ENCODE data around the gene ADAMTSL3.

The ADAMTSL3 gene

GRCh38 chr15:83653639-83654378, at the start of gene ADAMTSL3:
TSS of gene ADAMTSL3 (plus strand) at chr15:83654123. CDS start at chr15:83655762, 1,639 bp downstream.
- no peak for DNase-seq (ENCODE audit: low read depth)

- DNase-seq (ENCODE audit: low read depth), result no peak
These were observed 49.4 kb upstream of the ADAMTSL3 start for GRCh38 chr15:83604549-83604948.

GRCh38 chr15:83605111-83605945, 48.6 kb upstream of the ADAMTSL3 start:
- no peak for DNase-seq (ENCODE audit: low read depth)

GRCh38 chr15:83610132-83610531, 43.8 kb upstream of the ADAMTSL3 start:
- DNase-seq (ENCODE audit: low read depth), result no peak

- DNase-seq (ENCODE audit: low read depth), result no peak
These were observed 42.8 kb upstream of the ADAMTSL3 start for GRCh38 chr15:83610901-83611685.

- DNase-seq (ENCODE audit: low read depth), result no peak
These were observed 41.7 kb upstream of the ADAMTSL3 start for GRCh38 chr15:83612226-83612625.

- DNase-seq (ENCODE audit: low read depth), result no peak
These were observed 40.9 kb upstream of the ADAMTSL3 start for GRCh38 chr15:83612898-83613635.

GRCh38 chr15:83613714-83614113, 40.2 kb upstream of the ADAMTSL3 start:
- DNase-seq (ENCODE audit: low read depth), result no peak

GRCh38 chr15:83616840-83617239, 37.1 kb upstream of the ADAMTSL3 start:
- DNase-seq (ENCODE audit: low read depth), result no peak

GRCh38 chr15:83626171-83626802, 27.6 kb upstream of the ADAMTSL3 start:
- no peak for DNase-seq (ENCODE audit: low read depth)

- DNase-seq (ENCODE audit: low read depth), result no peak
These were observed 22.4 kb upstream of the ADAMTSL3 start for GRCh38 chr15:83631534-83631933.

- DNase-seq (ENCODE audit: low read depth), result no peak
These were observed 10.7 kb upstream of the ADAMTSL3 start for GRCh38 chr15:83643201-83643600.

- DNase-seq (ENCODE audit: low read depth), result no peak
These were observed 9.5 kb upstream of the ADAMTSL3 start for GRCh38 chr15:83644439-83644838.

GRCh38 chr15:83650831-83651230, 3.1 kb upstream of the ADAMTSL3 start:
- DNase-seq (ENCODE audit: low read depth), result no peak

GRCh38 chr15:83651541-83651940, 2.4 kb upstream of the ADAMTSL3 start:
- no peak for DNase-seq (ENCODE audit: low read depth)

GRCh38 chr15:83652626-83653204, 1.2 kb upstream of the ADAMTSL3 start:
- no peak for DNase-seq (ENCODE audit: low read depth)

- no peak for DNase-seq (ENCODE audit: low read depth)
These were observed 660 bp upstream of the ADAMTSL3 start for GRCh38 chr15:83653288-83653638.

- DNase-seq (ENCODE audit: low read depth), result no peak
These were observed 685 bp downstream of the ADAMTSL3 start for GRCh38 chr15:83654379-83655236.

- no peak for DNase-seq (ENCODE audit: low read depth)
These were observed 1.3 kb downstream of the ADAMTSL3 start for GRCh38 chr15:83655237-83655616.

GRCh38 chr15:83656192-83656591, 2.3 kb downstream of the ADAMTSL3 start:
- DNase-seq (ENCODE audit: low read depth), result no peak

All from HS-27A (cell line).